ENCODE measurements around the gene RTKN. TPM values are rescaled to one million over a fixed set of nuclear protein-coding genes. Genes with fewer than 3 reads are reported as not detected.

RTKN gene
- total RNA-seq, 1 experiment from 2014 or later, result 87.1 TPM

GRCh38 chr2:74401891-74402290 is 39.8 kb downstream of the RTKN start:
- Histone ChIP-seq H3K79me1 (ENCODE audit: insufficient read depth, low read depth, low read length, poor library complexity, severe bottlenecking) (no peaks in the 10 kb centered on the region), H2BK5ac (ENCODE audit: insufficient read length, low read length) (no peak overlapping the region), H3T11ph (ENCODE audit: low read length) (no peak overlapping the region), H4K20me1 (ENCODE audit: control insufficient read depth, insufficient read depth, insufficient read length) (no peaks in the 10 kb centered on the region), H4K8ac (replicated peaks; ENCODE audit: insufficient read length, low read depth, low read length) (no peak overlapping the region), H3K4me2 (ENCODE audit: insufficient read depth, insufficient read length, low read length) (no peak overlapping the region), H3K27me3 (ENCODE audit: insufficient read depth, low read length) (no peaks in the 10 kb centered on the region), H3K18ac (ENCODE audit: insufficient read length, low read depth, low read length) (no peak overlapping the region), H3K4ac (ENCODE audit: low read depth, low read length) (no peak overlapping the region), H3K4me1 (ENCODE audit: insufficient read depth, low read length) (no peaks in the 10 kb centered on the region), H2BK12ac (ENCODE audit: insufficient read length, low read depth, low read length) (no peak overlapping the region), H4K5ac (ENCODE audit: insufficient read length, low read depth, low read length) (no peak overlapping the region), H2AK5ac (ENCODE audit: insufficient read length, low read length) (no peak overlapping the region), H3K27ac (ENCODE audit: insufficient read length, low read depth, low read length) (no peak overlapping the region), H2BK15ac (ENCODE audit: low read depth, low read length) (no peak overlapping the region), H2BK20ac (ENCODE audit: low read depth, low read length, poor library complexity, severe bottlenecking) (no peak overlapping the region), H2AFZ (ENCODE audit: low read length) (no peak overlapping the region), H4K91ac (ENCODE audit: insufficient read length, low read depth, low read length) (no peak overlapping the region), H2BK120ac (ENCODE audit: low read depth, low read length, poor library complexity, severe bottlenecking) (no peak overlapping the region), H3K56ac (ENCODE audit: insufficient read length, low read depth, low read length) (no peak overlapping the region), H3K23me2 (ENCODE audit: insufficient read length, low read depth, low read length, poor library complexity, severe bottlenecking) (no peaks in the 10 kb centered on the region), H3K9me3 (ENCODE audit: control insufficient read depth, low read depth, low read length) (no peaks in the 10 kb centered on the region), H3K23ac (ENCODE audit: insufficient read length, low read depth, low read length) (no peak overlapping the region), H3K9ac (ENCODE audit: extremely low read depth, insufficient read length, low read length) (no peak overlapping the region), H3K14ac (ENCODE audit: insufficient read depth, low read length) (no peak overlapping the region), H3K79me2 (ENCODE audit: insufficient read depth, low read length) (no peaks in the 10 kb centered on the region)
- no peaks in the 10 kb centered on the region for H3K9me3 Mint-ChIP-seq
- H3K27me3 Mint-ChIP-seq (ENCODE audit: low read depth), result no peaks in the 10 kb centered on the region; the same call in 1 of the 2 replicates
- WGBS (ENCODE audit: extremely low coverage, insufficient read length, low lambda C conversion rate), result no CpG with 5 or more reads among the region's 2 CpGs
- DNase-seq, result no peak
- H3K4me1 Mint-ChIP-seq, result peaks cover 10 to 11% of the 10 kb centered on the region in 2 experiments
- no peak overlapping the region; a peak in 1 of 7 replicates for H3K27ac Mint-ChIP-seq
- H3K4me3 Mint-ChIP-seq, result no peak overlapping the region
- no peak for TF ChIP-seq CTCF (conservative IDR thresholded peaks at IDR 0.05)
- no peaks in the 10 kb centered on the region for H3K36me3 Mint-ChIP-seq (ENCODE audit: insufficient read depth in 1 of 3, low read depth in 3 of 3)
